ENCODE data around the gene URI1. TPM values are rescaled to one million over a fixed set of nuclear protein-coding genes. Genes with fewer than 3 reads are reported as not detected.

The URI1 gene
- total and polyA plus RNA-seq, 2 of the 8 experiments (the other 6 are each of a cell fraction or from before 2014, with no cell fraction given), result 27.7 to 64.3 TPM

- TF ChIP-seq CHD7 (IDR thresholded peaks at IDR 0.05; ENCODE audit: insufficient replicate concordance, low read length) (no peak), RAD21 (IDR thresholded peaks at IDR 0.05 in 1 of 2, conservative IDR thresholded peaks at IDR 0.05 in 1 of 2; ENCODE audit: low read depth in 2 of 2, low read length in 2 of 2) (no peak), ATF2 (IDR thresholded peaks at IDR 0.05; ENCODE audit: low read length) (no peak), EGR1 (IDR thresholded peaks at IDR 0.05; ENCODE audit: borderline replicate concordance, low read depth, low read length) (no peak), ATF3 (IDR thresholded peaks at IDR 0.05; ENCODE audit: insufficient read depth, low read depth, low read length) (no peak), ZNF274 (IDR thresholded peaks at IDR 0.05; ENCODE audit: borderline replicate concordance, extremely low read depth, low read length) (no peak), SAP30 (IDR thresholded peaks at IDR 0.05; ENCODE audit: insufficient read depth, insufficient replicate concordance, low read length) (no peak), KDM5A (IDR thresholded peaks at IDR 0.05; ENCODE audit: low read length) (no peak), SIX5 (IDR thresholded peaks at IDR 0.05; ENCODE audit: low read depth, low read length) (no peak)
These were observed 122.3 kb downstream of the URI1 start (continued) for GRCh38 chr19:30064348-30064699.

All from H1 (cell line).